ENCODE measurements around the gene RNASEH1. TPM values are rescaled to one million over a fixed set of nuclear protein-coding genes. Genes with fewer than 3 reads are reported as not detected.

The RNASEH1 gene
- total and polyA plus RNA-seq, 10 of the 15 experiments (the other 5 are each of a cell fraction or from before 2014, with no cell fraction given), result 18.2 to 68.5 (median 28.2) TPM

DNA sequence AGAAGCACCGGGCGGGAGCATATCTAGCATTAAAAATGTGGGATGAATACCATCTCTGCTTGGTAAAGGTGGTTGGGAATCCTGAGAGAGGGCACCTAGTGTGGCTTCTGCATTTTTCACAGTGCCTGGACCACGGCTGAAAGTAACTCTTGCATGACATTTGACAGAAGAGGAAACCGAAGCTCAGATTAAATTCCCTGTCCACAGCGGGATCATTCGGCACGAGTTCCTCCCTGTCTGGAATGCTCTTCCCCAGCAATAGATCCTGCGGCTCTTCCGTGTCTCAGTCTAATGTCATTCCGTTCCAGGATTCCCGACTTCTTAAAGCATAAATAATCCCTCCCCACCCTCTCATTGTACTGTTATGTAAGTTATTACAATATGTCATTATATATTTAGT is 16.0 kb upstream of the RNASEH1 start (continued):
- TF ChIP-seq SRF (IDR thresholded peaks at IDR 0.05; ENCODE audit: low read depth in 2 of 2, low read length in 2 of 2) (no peak), RELB (IDR thresholded peaks at IDR 0.05; ENCODE audit: low read depth) (no peak), CTCF (IDR thresholded peaks at IDR 0.05 in 2 of 3, conservative IDR thresholded peaks at IDR 0.05 in 1 of 3; ENCODE audit: control insufficient read depth in 2 of 3, extremely low read depth in 1 of 3, insufficient read depth in 1 of 3, low read depth in 3 of 3, low read length in 3 of 3) (no peak)
- TF ChIP-seq, protein P1, sequence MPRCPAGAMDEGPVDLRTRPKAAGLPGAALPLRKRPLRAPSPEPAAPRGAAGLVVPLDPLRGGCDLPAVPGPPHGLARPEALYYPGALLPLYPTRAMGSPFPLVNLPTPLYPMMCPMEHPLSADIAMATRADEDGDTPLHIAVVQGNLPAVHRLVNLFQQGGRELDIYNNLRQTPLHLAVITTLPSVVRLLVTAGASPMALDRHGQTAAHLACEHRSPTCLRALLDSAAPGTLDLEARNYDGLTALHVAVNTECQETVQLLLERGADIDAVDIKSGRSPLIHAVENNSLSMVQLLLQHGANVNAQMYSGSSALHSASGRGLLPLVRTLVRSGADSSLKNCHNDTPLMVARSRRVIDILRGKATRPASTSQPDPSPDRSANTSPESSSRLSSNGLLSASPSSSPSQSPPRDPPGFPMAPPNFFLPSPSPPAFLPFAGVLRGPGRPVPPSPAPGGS (IDR thresholded peaks at IDR 0.05; ENCODE audit: borderline replicate concordance, insufficient read depth, low read depth, low read length, poor library complexity, severe bottlenecking), result no peak

GRCh38 chr2:3572620-3573019 is 14.5 kb upstream of the RNASEH1 start:
- FAIRE-seq (no peak), DNase-seq (ENCODE audit: low read depth, low spot score) (no peak), ATAC-seq (no peak)
- no peaks in the 10 kb centered on the region for H4K20me1 ChIP-seq (ENCODE audit: control insufficient read depth, insufficient read depth)
- no peak overlapping the region for H3K9ac ChIP-seq (ENCODE audit: control insufficient read depth, insufficient read depth, low read length)
- RAD21 ChIA-PET (ENCODE audit: unreplicated experiment), result interaction anchor here (0.8 to 2.5 kb wide), 5 partner anchors 9 to 111 kb away, joined by 3 to 7 read pairs (median 4); partner anchors contain the start of gene RNASEH1
- H3K9me3 ChIP-seq (replicated peaks; ENCODE audit: control insufficient read depth, insufficient read depth, low read length), result no peaks in the 10 kb centered on the region; the same call in 2 of the 3 replicates
- H3K4me1 ChIP-seq (ENCODE audit: control insufficient read depth, insufficient read depth, low read length), result no peaks in the 10 kb centered on the region; the same call in none of the 2 replicates
- intact Hi-C loops (cut with micrococcal nuclease; ENCODE audit: unreplicated experiment) (no loop called here), in situ Hi-C loops (cut with MboI) (no loop called here)
- H3K27ac ChIP-seq (ENCODE audit: control insufficient read depth, insufficient read depth), result no peak overlapping the region
- H3K79me2 ChIP-seq (ENCODE audit: control insufficient read depth, insufficient read depth, low read length), result peaks cover 24% of the 10 kb centered on the region
- POLR2A ChIA-PET, result interaction anchor here (0.6 to 1.0 kb wide), 2 partner anchors 37 to 67 kb away, joined by 3 read pairs; no protein-coding TSS in a partner anchor
- H2AFZ ChIP-seq (ENCODE audit: control insufficient read depth, low read depth, low read length), result no peak overlapping the region
- TF ChIP-seq RAD21 (IDR thresholded peaks at IDR 0.05; ENCODE audit: insufficient read depth, low read depth, low read length) (peak; percentile 28; the same call in 1 of the 2 replicates), CTCF (IDR thresholded peaks at IDR 0.05 in 2 of 3, conservative IDR thresholded peaks at IDR 0.05 in 1 of 3; ENCODE audit: control insufficient read depth in 2 of 3, extremely low read depth in 1 of 3, insufficient read depth in 1 of 3, low read depth in 3 of 3, low read length in 3 of 3) (peak in 2 of 3 experiments; percentile 5 to 28; a peak in 2 of 6 replicates), FOS (IDR thresholded peaks at IDR 0.05; ENCODE audit: borderline replicate concordance, extremely low read depth, insufficient read length) (no peak)
- 40% methylated on average over 2 of the region's 2 CpGs for WGBS (ENCODE audit: insufficient coverage, insufficient replicate concordance, low lambda C conversion rate, missing lambda C conversion rate)
- no peak overlapping the region for H3K4me2 ChIP-seq (ENCODE audit: control insufficient read depth, insufficient read depth)
- no TSS peak for BruUV-seq (replicated peaks)
- H3K27me3 ChIP-seq (replicated peaks in 1 of 2; ENCODE audit: control insufficient read depth in 2 of 2, insufficient read depth in 2 of 2, low read length in 1 of 2), result no peaks in the 10 kb centered on the region
- H3K36me3 ChIP-seq (ENCODE audit: control insufficient read depth in 2 of 2, insufficient read depth in 2 of 2, low read length in 1 of 2), result peaks cover 0 to 8% of the 10 kb centered on the region in 2 experiments; a peak in 2 of 4 replicates
- no peak overlapping the region for H3K4me3 ChIP-seq
- SMC1A ChIA-PET (ENCODE audit: uncharacterized antibody, unreplicated experiment), result interaction anchor here (1.0 to 4.6 kb wide), 2 partner anchors 14 to 111 kb away, joined by 3 to 35 read pairs; partner anchors contain the start of gene RNASEH1
- CTCF ChIA-PET, result interaction anchor here (0.6 to 2.3 kb wide), 5 partner anchors 8 to 149 kb away, joined by 3 to 14 read pairs (median 4); partner anchors contain the start of gene RNASEH1
